ENCODE data around the gene CACNA1A.
"Not testable (repeated sequence)": the region's sequence is repeated elsewhere in the genome, so short reads cannot be mapped to it uniquely, and the experiment has no call there.

CACNA1A gene

DNA sequence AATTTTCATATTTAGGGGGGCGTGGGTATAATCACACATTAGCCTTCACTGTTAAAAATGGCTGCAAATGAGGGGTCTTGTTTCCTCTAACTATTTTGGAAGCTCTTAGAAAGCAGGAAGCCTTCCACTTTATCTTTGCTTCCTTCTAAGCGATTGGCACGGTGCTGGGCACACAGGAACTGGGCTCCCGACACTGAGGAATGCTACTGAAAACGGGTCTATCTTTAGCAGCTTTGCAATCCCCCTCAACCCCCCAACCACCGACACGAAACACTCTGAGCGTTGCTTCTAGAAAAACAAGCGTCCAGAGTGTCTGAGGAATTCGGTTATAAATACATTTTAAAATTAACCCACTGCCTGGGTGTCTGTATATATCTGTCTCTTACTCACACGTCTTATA, 143.6 kb downstream of the CACNA1A start:
- no peak overlapping the region for H3K27ac ChIP-seq
- TF ChIP-seq, protein P1, sequence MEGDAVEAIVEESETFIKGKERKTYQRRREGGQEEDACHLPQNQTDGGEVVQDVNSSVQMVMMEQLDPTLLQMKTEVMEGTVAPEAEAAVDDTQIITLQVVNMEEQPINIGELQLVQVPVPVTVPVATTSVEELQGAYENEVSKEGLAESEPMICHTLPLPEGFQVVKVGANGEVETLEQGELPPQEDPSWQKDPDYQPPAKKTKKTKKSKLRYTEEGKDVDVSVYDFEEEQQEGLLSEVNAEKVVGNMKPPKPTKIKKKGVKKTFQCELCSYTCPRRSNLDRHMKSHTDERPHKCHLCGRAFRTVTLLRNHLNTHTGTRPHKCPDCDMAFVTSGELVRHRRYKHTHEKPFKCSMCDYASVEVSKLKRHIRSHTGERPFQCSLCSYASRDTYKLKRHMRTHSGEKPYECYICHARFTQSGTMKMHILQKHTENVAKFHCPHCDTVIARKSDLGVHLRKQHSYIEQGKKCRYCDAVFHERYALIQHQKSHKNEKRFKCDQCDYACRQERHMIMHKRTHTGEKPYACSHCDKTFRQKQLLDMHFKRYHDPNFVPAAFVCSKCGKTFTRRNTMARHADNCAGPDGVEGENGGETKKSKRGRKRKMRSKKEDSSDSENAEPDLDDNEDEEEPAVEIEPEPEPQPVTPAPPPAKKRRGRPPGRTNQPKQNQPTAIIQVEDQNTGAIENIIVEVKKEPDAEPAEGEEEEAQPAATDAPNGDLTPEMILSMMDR (conservative IDR thresholded peaks at IDR 0.05) = no peak
- no peak for TF ChIP-seq ZFX (IDR thresholded peaks at IDR 0.05)

DNA sequence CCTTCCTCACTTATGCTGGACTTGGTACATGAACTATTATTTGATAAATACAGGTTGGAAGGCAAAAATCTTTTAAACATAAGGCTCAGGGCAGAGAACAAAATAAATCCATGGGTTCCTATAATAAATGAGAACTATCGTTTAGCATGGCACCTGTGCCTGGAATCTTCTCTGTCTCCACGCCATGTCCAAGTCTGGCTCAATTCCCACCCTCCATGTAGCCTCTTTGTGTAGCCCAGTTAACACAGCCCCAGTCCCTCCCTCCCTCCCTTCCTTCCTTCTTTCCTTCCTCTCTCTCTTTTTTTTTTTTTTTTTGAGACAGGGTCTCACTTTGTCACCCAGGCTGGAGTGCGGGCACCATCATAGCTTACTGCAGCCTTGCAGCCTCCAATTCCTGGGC, 144.6 kb downstream of the CACNA1A start:
- not testable (repeated sequence) for H3K27ac ChIP-seq

DNA sequence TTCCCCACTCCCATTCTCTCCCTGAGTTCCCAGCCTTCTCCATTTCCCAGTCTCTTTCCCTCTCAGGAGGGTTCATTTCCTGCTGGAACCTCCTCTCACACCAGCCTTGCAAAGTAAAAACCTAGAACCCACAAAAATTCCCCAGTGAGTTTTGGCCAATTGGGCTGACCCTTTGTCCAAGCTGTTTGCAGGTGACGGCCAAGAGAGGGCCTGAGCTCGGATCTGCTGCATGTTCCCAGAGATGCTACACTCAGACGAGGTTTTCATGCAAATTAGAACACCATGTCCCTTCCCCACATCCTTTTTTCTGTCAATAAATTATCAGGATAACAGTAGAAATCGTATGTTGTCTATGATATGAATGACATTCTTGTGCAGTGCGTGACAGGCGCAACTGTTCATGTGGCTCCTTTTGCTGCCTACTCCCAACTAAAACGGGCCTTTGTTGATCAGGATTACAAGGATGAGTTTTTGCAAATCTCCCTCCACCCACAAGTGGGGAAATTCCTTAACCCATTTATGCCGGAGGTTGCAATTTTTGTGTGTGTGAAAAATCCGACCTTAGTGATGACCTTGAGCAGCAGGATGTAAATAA, 149.5 kb downstream of the CACNA1A start:
- TF ChIP-seq, protein P1 (conservative IDR thresholded peaks at IDR 0.05) = no peak
- no peak for TF ChIP-seq ZFX (IDR thresholded peaks at IDR 0.05)
- no peak overlapping the region for H3K27ac ChIP-seq

DNA sequence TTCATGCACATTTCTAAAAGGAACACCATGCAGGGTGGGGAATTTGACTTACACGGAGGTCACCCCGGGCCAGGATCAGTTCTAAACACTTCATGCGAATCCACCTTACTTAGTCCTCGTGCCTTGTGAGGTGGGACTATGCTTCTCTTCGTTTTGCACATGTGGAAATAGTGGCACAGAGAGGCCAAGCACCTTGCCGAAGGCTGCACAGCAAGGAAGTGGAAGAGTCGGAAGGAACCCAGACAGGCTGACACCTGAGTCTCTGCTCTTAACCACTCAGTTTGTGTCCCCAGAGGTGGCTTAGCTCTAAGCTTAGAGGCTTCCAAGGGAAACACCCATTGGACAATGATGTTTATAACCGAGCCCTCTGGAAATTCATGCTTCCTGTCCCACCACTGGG, 150.1 kb downstream of the CACNA1A start:
- TF ChIP-seq ZFX (IDR thresholded peaks at IDR 0.05) = no peak
- TF ChIP-seq, protein P1 (conservative IDR thresholded peaks at IDR 0.05) = no peak
- no peak overlapping the region for H3K27ac ChIP-seq

DNA sequence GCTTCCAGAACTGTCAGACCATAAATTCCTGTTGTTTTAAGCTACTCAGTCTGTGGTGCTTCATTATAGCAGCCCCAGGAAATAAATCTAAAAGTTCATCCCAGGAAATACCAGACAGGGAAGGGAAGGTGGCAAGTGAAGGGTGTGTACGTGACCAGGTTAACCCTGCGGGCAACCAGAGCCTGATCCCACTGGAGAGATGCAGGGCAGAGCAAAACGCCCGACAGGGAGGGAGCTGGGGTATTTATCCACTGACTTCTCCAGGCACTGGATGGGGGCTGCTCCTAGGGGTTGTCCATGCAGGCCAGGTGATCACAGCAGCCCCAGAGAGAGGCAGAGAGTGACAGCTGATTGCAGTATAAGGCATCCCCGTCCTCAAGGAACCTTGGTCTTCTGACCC, 150.9 kb downstream of the CACNA1A start:
- H3K27ac ChIP-seq = no peak overlapping the region
- TF ChIP-seq, protein P1 (conservative IDR thresholded peaks at IDR 0.05) = no peak
- TF ChIP-seq ZFX (IDR thresholded peaks at IDR 0.05) = no peak

DNA sequence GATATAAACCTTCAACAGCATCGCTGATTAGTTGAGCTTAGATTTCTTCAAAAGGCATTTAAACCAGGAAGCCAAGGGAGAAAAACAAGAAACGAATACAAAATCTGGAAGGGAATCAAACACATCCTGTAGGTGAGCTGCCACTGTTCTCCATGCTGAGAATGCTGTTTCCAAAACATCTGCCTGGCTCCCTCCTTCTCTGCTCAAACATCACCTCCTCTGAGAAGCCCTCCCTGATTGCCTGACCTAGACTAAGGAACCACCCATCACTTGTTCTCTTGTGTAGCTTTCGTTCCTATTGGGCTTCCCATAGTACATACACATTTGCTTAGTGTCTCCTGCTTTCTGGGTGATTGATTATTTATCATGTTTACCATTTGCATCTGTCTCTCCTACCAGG, 152.7 kb downstream of the CACNA1A start:
- TF ChIP-seq, protein P1 (conservative IDR thresholded peaks at IDR 0.05) = no peak
- no peak for TF ChIP-seq ZFX (IDR thresholded peaks at IDR 0.05)
- H3K27ac ChIP-seq = no peak overlapping the region

DNA sequence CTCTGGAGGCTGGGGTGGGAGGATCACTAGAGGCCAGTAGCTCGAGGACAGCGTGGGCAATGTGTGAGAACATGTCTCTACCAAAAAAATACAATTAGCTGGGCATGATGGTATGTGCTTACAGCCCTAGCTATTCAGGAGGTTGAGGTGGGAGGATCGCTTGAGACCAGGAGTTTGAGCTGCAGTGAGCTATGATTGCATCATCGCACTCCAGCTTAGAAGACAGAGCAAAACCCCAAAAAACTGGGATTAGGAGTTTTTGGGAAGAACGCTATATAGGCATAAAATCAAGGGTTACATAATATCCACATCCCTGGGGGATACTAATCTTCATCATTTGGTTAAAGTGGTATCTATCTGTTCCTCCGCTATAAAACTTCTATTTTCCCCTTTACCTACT, 155.5 kb downstream of the CACNA1A start:
- no peak overlapping the region for H3K27ac ChIP-seq
- TF ChIP-seq ZFX (IDR thresholded peaks at IDR 0.05) = no peak
- TF ChIP-seq, protein P1 (conservative IDR thresholded peaks at IDR 0.05) = no peak

DNA sequence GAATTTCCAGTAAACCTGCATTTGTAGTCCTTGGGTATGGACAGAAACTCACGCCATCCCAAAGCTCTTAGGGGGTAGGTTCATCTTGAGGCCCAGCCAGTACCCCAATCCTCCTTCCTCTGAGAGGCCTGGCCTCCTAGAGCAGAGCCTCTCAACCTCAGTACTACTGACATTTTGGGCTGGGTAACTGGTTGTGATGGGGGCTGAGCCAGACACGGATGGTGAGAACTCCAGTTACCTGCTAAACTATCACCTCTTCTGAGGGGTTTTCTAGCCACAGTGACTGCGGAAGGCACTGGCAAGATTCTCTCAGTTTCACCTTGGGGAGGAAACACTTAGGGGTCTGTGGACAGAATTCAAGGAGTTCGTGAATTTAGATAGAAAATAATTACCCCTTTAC, 156.2 kb downstream of the CACNA1A start:
- TF ChIP-seq, protein P1 (conservative IDR thresholded peaks at IDR 0.05) = no peak

More for the DNA sequence above, 156.2 kb downstream of the CACNA1A start:
- H3K27ac ChIP-seq = no peak overlapping the region

Data from C4-2B (cell line).